GM18870 (cell line): ENCODE data around the gene TTC31.

Source experiments
- ATAC-seq: cut with Tn5 transposase; IDR thresholded peaks from one replicate; pipeline ENCODE4 v1.9.1; 2021; ENCODE audit warnings: moderate library complexity; ENCODE audit not compliant: unreplicated experiment

TTC31 gene

DNA sequence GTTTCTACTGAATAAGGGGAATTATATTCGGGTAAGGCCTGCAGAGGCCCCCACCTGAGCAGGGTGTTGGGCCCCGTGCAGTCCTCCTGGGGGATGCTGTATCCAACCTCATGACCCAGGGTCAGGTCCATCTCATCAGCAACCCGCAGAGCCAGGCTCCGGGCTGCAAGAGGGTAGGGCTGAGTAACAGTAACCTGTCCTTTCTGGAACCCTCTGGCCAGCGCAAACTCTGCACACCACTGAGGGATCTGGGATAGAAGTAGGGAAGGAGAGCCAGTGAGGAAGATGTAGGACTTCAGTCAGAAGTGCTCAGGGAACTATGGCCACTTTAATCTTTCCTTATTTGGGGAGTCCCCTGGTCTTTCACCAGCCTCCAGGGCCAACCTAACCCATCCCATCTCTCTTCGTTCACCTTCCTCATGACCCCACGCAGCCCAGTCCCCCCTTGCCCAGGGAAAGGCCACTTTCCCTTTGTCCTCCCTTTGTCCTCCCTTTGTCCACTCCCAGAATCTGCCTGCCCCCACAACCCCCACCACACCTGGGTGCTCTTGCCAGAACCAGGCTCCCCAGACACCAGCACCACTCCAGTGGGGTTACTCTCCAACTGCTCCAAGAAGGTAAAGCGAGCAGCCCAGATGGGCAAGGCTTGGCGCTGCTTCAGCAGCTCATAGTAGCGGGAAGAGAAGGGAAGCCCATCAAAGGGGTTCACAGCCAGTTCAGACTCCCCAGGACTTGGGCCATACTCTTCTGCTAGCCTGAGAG, 42.3 kb downstream of the TTC31 start:
- ATAC-seq: no peak

DNA sequence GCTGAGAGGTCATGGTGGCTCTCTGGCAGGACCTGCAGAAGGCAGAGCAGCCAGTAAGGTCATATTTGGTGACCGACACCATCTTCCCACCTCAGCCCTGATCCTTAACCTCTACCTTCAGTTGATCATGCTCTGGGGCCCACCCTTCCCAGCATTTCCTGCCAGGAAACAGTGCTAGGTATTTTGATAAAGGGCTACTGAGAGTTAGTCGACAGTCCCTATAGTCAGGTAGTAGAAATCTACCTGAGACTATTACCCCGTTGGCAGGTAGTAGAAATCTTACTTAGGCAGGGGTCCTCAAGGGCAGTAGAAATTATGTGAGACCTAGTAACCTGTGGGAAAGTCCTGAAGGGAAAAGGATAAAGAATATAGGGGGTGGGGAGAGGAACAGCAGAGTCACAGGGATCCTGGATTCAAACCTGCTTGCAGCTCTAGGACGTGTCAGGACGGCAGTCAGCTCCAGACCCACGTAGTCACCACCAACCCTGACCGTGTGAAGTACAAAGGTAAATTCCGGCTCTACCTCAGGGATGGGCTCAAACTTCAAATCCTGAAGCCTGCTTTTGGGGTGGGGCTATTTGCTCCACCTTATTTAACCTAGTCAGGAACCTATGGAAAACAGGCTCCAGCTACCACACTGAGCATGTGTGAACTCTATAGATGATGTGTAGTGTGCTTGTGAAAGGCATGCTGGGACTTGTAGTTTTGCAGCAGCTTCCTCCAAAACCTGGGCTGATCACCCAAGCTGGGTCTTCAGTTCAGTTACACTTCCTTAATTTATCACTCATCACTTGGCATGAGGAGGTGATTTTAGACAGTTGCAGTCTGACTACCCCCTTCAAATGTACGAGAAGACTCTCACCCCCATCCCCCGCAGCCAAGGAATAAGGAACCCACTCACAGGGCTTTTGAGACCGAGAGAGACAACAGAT, 43.1 kb downstream of the TTC31 start, which contains the start of gene DQX1:
TSS of gene DQX1 (minus strand) at position 515 of the 932 bp plus-strand sequence. CDS start at position 13, 502 bp downstream.
- ATAC-seq: no peak

DNA sequence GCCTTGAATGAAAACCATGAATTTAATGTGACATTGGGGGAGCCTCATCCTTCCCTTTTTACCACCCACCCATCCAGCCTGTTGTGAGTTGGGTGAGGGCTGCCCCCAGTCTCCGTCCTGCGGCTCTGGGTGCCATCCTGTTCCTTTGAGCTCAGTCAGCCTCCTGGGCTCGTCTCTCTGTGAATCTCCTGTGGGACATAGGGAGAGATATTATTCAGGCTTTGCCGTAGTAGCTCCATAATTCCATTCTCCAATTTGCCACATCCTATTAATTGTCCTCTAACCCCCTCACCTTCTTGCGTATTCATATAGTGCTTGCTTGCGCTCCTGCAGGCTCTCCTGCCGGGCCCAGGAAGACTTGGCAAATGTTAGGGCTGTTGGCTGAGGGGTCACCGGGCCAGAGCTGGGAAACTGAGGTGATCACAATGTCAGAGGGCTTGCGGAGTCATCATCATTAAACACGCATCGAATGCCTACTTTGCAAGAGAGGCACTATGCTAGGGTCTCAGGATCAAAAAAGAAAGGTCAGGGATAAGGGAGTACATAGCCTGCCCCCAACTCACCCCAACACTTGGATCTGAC, 43.9 kb downstream of the TTC31 start:
- ATAC-seq: no peak

DNA sequence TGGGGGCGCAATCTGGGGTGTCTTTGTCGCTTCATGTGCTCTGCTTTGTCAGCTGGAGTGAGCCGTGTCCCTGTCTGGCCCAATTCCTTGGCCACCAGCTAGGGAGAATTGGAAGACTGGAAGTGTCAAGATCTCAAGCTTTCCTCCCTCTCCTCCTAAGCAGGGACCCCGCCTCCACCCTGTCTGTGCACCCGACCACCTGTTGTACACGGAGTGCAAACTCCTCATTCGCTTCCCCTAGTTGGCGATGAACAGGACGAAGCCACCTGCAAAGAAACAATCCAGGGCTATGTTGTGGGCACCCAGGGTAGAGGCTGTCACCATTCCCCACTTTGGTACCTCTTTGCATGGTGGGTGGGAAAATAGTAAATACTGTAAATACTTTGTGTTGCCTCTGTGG, 44.9 kb downstream of the TTC31 start:
- ATAC-seq: no peak

GRCh38 chr2:74528600-74529356, 45.9 kb downstream of the TTC31 start:
- ATAC-seq: peak; percentile 4

DNA sequence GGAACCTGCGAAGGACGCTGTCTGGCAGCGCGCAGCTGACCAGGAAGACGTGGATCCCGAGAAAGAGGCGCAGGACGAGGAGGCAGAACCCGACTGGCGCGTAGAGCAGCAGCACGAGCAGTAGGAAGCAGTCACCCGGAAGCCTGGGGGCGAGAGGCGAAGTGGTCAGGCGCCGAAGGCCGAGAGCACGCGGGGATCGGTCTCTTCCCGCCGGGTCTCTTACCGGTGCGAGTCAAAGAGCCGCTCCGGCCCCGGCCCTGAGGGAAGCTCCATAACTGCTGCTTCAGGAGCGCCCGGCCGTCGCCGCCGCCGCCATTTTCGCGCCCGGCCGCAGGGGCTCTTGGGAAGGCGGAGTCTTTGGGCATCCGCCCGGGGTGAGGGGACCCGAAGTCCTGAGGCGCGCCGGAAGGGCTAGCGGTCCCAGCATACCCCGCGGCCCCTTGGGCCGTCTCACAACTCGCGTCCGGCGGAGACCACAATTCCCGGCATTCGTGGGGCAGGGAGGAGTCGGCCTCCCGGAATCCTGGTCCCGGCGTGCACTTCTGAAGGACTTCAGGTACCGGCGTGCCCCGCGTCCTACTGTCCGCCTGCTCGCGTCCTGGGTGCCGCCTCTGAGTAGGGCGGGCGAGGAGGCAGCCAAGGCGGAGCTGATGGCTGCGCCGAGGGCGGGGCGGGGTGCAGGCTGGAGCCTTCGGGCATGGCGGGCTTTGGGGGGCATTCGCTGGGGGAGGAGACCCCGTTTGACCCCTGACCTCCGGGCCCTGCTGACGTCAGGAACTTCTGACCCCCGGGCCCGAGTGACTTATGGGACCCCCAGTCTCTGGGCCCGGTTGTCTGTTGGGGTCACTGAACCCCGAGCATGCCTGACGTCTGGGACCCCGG, 46.7 kb downstream of the TTC31 start, which contains the start of the genes AUP1 and HTRA2:
TSS of gene AUP1 (minus strand) at position 350 of the 882 bp plus-strand sequence. CDS start at position 273, 77 bp downstream.
TSS of gene HTRA2 (plus strand) at position 577 of the 882 bp plus-strand sequence. CDS start at position 651, 74 bp downstream.
- peak; percentile 76 for ATAC-seq

- peak; percentile 32 for ATAC-seq
Measured at GRCh38 chr2:74530239-74531187, 47.6 kb downstream of the TTC31 start.

- no peak for ATAC-seq
Measured at GRCh38 chr2:74531666-74532065, 48.8 kb downstream of the TTC31 start.

DNA sequence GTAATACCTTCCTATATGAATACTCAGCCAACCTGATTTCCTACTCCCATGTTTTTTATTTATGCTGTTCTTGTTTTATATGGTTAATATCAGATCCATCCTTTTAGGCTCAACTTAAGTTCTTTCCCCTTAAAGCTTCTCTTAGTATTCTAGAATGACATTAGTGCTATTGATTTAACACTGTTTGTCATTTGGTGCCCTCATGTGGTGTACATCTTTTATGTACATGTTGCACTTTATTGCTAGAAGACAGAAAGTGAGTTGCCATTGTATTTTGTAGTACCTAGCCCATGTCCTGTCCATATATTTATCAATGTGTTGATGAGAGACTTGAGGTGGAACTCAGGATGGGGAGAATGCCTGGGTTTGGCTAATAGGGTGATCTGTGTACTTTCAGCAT, 49.3 kb downstream of the TTC31 start:
- no peak for ATAC-seq

DNA sequence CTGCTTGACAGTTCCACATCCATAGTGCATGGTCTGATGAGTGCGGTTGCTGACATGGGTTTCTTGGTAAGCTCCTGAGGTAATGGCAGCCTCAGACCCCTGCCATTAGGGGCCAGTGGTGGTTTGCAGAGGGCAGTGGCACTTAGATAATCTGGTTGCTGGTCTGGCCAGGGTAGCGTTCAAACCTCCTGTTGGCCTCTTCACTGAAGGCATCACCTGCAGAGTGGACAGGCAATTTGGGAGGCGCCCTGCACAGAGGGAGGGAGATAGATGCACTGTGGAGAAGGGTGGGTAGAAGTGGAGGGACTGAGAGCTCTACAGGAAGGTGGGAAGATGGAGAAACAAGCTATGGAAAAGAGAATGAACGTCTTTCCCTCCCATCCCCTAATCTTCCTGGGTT, 50.6 kb downstream of the TTC31 start:
- ATAC-seq: no peak

DNA sequence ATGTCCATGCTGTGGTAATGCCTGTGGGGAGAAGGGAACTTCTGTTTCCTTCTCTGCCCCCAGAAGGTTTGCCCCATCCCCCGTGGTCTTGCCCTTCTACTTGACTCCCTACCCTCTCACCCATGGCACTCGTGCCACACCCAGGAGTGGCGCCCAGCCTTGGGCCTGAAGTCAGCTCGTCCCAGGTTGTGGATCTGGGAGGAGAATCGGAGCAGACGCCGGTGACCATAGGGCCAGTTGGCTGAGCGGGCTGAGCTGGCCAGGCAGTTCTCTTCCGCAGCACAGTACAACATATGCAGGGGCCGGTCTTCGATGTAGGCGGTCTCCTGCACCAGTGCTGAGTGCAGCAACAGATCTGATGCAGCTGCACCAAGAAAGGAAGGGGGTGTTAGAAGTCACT, 51.5 kb downstream of the TTC31 start:
- no peak for ATAC-seq

DNA sequence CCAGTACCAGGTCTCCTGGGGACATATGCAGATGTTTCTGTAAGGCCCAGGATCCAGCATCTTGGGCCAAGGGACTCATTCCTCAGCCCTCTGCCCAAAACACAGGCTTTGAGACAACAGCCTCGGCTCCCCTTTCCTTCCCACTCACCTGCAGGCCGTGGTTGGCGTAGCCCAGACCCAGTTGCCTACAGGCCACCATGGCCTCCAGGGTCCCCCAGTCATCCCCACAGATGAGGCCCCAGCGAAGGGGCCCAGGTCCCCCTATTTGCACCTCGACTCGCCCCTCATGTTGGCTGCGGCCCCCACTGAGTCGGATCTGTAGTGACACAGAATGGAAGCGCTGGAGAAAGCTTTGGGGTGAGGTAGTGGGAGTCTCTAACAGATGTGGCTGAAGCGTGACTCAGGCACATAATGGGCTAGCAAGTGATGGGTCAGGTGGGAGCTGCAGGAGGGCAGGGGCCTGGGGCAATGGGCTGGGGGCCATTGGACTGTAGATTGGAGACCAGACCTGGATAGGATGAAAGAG, 52.6 kb downstream of the TTC31 start:
- ATAC-seq: no peak

- ATAC-seq: no peak
Measured at GRCh38 chr2:74536166-74536950, 53.5 kb downstream of the TTC31 start.

DNA sequence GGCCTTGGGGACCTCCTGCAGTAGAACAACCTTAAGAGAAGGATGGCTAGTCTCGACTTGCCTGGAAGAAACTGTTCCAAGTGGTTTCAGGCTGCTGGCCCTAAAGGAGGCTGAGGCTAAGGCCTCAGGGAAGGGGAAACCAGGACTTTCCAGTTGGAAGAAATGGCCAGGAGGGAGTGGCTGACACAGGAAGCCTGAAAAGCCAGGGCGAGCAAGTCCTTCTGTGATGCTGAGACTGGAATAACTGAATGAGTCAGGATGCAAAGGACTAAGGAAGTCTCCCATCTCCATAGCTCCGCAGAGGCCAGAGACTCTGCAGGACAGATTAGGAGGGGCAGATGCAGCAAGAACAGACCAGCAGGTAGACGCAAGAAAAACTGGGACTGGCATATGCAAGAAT, 54.3 kb downstream of the TTC31 start:
- ATAC-seq: no peak

DNA sequence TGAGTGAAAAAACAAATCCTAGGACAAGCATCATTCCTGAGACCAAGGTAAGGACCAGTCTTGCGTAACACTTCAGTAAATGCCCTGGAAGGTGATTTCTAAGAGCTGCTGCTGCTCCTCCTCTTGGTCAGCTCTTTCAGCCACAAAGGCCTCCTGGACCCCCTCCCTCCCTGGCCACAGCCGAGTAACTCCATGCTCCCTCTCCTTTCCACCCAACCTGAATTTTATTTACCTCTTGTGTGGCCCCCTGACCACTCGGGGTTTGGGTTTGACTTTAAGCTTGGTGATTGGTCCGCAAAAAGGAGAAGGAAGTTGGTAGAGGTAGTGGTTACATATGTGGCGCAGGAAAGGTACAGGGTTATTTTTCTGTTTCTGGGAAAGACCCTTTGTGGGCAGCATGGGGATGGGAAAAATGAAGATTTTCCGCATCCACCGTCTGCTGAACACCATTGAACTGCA, 56.0 kb downstream of the TTC31 start:
- ATAC-seq: no peak

- ATAC-seq: no peak
Measured at GRCh38 chr2:74540291-74540690, 57.4 kb downstream of the TTC31 start.

DNA sequence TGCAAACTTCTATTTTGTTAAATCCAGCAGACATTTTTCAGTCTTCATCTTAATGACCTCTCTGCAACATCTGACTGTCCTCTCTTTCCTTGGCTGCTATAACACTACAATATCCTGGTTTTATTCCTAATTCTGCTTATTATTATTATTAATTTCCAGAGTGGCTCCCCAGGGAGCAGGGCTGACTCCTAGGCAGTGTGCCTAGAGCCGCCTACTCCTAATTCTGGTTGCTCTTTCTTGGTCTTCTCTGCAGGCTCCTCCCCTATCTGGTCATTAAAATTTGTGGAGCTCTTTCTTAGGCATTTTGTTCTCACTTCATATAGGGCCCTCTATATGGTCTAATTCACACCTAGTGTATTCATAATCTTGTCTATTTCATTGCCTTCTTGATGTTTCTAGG, 60.1 kb downstream of the TTC31 start:
- ATAC-seq: no peak
